Measurements from ENCODE around the gene UTS2. TPM values are rescaled to one million over a fixed set of nuclear protein-coding genes. Genes with fewer than 3 reads are reported as not detected.

The UTS2 gene
- total RNA-seq, 1 donor from 2014 or later: not detected

DNA sequence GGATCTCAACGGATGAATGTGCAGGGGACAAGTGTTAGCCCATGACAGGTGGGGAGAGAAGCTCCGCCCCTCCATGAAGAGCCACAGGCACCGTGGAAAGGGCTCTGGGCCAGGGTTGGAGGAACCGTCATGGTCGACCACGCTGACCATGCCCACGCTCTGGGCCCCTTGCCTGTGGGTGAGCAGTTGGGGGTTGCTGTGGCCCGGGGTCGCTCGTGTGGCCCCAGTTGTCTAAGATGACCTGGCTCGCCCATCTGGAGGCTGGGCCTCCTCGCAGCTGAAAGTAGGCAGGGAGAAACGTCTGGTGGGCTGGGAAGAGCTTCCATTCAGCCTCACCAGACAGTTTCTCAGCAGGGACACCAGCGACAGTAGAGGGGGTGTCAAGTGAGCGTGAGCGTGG, 13.1 kb upstream of the UTS2 start:
- Mint-ChIP-seq H3K4me1 (ENCODE audit: unreplicated experiment) (no peaks in the 10 kb centered on the region), H3K27ac (ENCODE audit: unreplicated experiment) (no peak overlapping the region), H3K9me3 (ENCODE audit: unreplicated experiment) (peaks cover 4% of the 10 kb centered on the region), H3K27me3 (ENCODE audit: unreplicated experiment) (peaks cover 5% of the 10 kb centered on the region), H3K4me3 (ENCODE audit: unreplicated experiment) (no peak overlapping the region), H3K36me3 (ENCODE audit: unreplicated experiment) (no peaks in the 10 kb centered on the region)
- TF ChIP-seq, protein P1, sequence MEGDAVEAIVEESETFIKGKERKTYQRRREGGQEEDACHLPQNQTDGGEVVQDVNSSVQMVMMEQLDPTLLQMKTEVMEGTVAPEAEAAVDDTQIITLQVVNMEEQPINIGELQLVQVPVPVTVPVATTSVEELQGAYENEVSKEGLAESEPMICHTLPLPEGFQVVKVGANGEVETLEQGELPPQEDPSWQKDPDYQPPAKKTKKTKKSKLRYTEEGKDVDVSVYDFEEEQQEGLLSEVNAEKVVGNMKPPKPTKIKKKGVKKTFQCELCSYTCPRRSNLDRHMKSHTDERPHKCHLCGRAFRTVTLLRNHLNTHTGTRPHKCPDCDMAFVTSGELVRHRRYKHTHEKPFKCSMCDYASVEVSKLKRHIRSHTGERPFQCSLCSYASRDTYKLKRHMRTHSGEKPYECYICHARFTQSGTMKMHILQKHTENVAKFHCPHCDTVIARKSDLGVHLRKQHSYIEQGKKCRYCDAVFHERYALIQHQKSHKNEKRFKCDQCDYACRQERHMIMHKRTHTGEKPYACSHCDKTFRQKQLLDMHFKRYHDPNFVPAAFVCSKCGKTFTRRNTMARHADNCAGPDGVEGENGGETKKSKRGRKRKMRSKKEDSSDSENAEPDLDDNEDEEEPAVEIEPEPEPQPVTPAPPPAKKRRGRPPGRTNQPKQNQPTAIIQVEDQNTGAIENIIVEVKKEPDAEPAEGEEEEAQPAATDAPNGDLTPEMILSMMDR (IDR thresholded peaks at IDR 0.05): no peak
- DNase-seq (ENCODE audit: extremely low spot score, unreplicated experiment): peak; percentile 82

DNA sequence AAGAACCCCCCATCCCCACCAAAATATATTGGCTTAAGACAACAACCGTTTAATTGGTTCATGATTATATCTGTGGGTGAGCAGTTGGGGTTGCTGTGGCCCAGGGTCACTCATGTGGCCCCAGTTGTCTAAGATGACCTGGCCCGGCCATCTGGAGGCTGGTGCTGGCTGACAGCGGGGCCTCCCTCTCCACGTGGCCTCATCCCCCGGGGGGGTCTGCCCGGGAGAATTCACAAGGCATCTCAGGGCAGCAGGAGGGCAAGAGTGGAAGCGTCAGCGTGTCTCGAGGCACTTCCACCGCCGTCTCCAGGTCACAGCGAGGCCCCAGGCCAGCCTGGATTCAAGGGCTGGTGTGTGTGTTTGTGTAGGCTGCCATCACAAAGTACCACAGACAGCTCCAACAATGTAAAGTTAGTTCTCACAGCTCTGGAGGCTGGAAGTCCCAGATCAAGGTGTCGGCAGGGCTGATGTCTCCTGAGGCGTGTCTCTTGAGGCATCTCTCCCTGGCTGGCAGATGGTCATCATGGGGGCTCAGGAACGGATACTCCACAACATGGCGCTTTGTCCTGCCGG, 11.0 kb upstream of the UTS2 start:
- peak; percentile 76 for DNase-seq (ENCODE audit: extremely low spot score, unreplicated experiment)
- H3K27ac Mint-ChIP-seq (ENCODE audit: unreplicated experiment): no peak overlapping the region
- no peaks in the 10 kb centered on the region for H3K9me3 Mint-ChIP-seq (ENCODE audit: unreplicated experiment)
- no peaks in the 10 kb centered on the region for H3K4me1 Mint-ChIP-seq (ENCODE audit: unreplicated experiment)
- TF ChIP-seq, protein P1 (IDR thresholded peaks at IDR 0.05): no peak
- no peak overlapping the region for H3K4me3 Mint-ChIP-seq (ENCODE audit: unreplicated experiment)
- no peaks in the 10 kb centered on the region for H3K36me3 Mint-ChIP-seq (ENCODE audit: unreplicated experiment)
- H3K27me3 Mint-ChIP-seq (ENCODE audit: unreplicated experiment): peaks cover 2% of the 10 kb centered on the region

DNA sequence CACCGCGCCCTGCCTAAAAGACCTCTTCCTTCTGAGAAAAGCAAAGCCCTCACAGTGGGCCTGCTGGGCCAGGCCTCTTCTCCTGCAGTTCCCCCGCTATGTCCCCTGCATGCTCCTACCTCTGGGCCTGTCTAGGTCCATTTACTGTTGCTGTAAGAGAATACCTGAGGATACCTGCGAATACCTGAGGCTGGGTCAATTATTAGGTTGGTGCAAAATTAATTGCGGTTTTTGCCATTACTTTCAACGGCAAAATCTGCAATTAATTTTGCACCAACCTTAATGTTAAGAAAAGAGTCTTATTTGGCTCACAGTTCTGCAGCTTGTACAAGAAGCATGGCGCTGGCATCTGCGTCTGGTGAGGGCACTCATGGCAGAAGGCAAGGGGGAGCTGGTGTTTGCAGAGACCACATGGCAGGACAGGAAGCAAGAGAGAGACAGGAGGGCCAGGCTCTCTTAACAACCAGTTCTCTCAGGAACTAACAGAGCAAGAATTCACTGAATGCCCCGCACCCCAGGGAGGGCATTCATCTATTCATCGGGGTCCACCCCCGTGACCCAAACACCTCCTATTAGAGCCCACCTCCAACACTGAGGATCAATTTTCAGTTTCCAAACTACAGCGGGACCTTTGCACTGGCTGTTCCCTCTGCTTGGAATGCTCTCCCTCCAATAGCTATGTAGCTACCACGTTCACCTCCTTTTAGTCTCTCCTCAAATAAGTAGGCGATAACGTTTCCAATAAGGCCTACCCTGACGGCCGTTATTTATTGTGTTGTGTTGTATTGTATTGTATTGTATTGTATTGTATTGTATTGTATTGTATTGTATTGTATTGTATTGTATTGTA, 9.6 kb upstream of the UTS2 start:
- H3K4me3 Mint-ChIP-seq (ENCODE audit: unreplicated experiment): no peak overlapping the region
- H3K4me1 Mint-ChIP-seq (ENCODE audit: unreplicated experiment): no peaks in the 10 kb centered on the region
- peaks cover 5% of the 10 kb centered on the region for H3K27me3 Mint-ChIP-seq (ENCODE audit: unreplicated experiment)
- no peaks in the 10 kb centered on the region for H3K36me3 Mint-ChIP-seq (ENCODE audit: unreplicated experiment)
- H3K9me3 Mint-ChIP-seq (ENCODE audit: unreplicated experiment): no peaks in the 10 kb centered on the region
- no peak overlapping the region for H3K27ac Mint-ChIP-seq (ENCODE audit: unreplicated experiment)
- DNase-seq (ENCODE audit: extremely low spot score, unreplicated experiment): peak; percentile 56
- TF ChIP-seq, protein P1 (IDR thresholded peaks at IDR 0.05): no peak

DNA sequence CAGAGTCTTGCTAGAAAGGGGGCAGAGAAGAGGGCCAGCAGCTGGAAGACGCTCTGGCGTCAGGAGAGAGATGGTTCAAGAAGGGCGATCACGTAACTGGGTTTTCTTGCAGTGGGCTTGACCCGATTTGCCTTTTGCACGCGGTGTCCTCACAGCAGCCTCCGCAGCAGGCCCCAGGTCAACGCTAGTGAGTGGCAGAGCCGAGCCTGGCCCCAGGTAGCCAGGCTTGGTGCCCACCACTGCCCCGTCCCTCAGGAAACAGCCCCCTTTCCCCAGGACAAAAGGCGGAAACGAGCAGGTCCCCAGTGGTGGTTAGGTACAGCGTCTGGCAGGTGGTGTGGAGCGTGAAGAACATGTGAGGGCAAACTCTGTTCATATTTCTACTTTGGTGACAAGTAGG, 8.6 kb upstream of the UTS2 start:
- peaks cover 7% of the 10 kb centered on the region for H3K27me3 Mint-ChIP-seq (ENCODE audit: unreplicated experiment)
- TF ChIP-seq, protein P1 (IDR thresholded peaks at IDR 0.05): no peak
- no peak for DNase-seq (ENCODE audit: extremely low spot score, unreplicated experiment)
- H3K27ac Mint-ChIP-seq (ENCODE audit: unreplicated experiment): no peak overlapping the region
- no peaks in the 10 kb centered on the region for H3K36me3 Mint-ChIP-seq (ENCODE audit: unreplicated experiment)
- no peaks in the 10 kb centered on the region for H3K4me1 Mint-ChIP-seq (ENCODE audit: unreplicated experiment)
- H3K4me3 Mint-ChIP-seq (ENCODE audit: unreplicated experiment): no peak overlapping the region
- no peaks in the 10 kb centered on the region for H3K9me3 Mint-ChIP-seq (ENCODE audit: unreplicated experiment)

DNA sequence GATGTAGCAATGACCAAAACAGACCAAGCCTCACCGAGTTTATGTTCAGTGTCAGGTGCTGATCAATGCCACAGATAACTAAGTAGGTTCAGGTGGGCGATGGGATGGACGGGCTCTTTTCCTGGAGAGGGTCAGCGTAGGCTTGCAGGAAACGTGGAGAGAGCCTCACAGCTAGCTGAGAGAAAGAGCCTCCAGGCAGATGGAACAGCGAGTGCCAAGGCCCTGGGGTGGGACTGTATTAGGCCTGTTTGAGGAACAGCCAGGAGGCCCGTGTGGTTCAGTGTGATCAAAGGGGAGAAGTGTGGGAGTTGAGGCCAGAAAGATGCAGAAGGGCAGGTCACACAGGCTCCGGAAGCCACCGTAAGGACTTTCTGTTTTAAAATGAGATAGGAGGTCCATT, 7.3 kb upstream of the UTS2 start:
- peaks cover 11% of the 10 kb centered on the region for H3K27me3 Mint-ChIP-seq (ENCODE audit: unreplicated experiment)
- no peak overlapping the region for H3K27ac Mint-ChIP-seq (ENCODE audit: unreplicated experiment)
- H3K4me1 Mint-ChIP-seq (ENCODE audit: unreplicated experiment): peaks cover 3% of the 10 kb centered on the region
- H3K4me3 Mint-ChIP-seq (ENCODE audit: unreplicated experiment): no peak overlapping the region
- TF ChIP-seq, protein P1 (IDR thresholded peaks at IDR 0.05): no peak
- H3K36me3 Mint-ChIP-seq (ENCODE audit: unreplicated experiment): no peaks in the 10 kb centered on the region
- no peaks in the 10 kb centered on the region for H3K9me3 Mint-ChIP-seq (ENCODE audit: unreplicated experiment)
- no peak for DNase-seq (ENCODE audit: extremely low spot score, unreplicated experiment)
